Mucosa of gallbladder (tissue), 1 donor: ENCODE measurements around the gene NBEAL1. TPM values are rescaled to one million over a fixed set of nuclear protein-coding genes. Genes with fewer than 3 reads are reported as not detected.
"Not testable (repeated sequence)": the region's sequence is repeated elsewhere in the genome, so short reads cannot be mapped to it uniquely, and the experiment has no call there.

Experiments used
- DNase-seq: peaks from one replicate; pipeline ENCODE4 v3.0.0-alpha.2; 2020; ENCODE audit warnings: low spot score
- total RNA-seq: library from RNA; stranded (reverse); gene quantifications from one replicate; pipeline ENCODE4 v1.2.1, GENCODE V29; 2021
- donor health status: DM: no; HTN: no; CAD: no.

NBEAL1 gene
- total RNA-seq, 1 donor from 2014 or later, result 56.3 TPM

DNA sequence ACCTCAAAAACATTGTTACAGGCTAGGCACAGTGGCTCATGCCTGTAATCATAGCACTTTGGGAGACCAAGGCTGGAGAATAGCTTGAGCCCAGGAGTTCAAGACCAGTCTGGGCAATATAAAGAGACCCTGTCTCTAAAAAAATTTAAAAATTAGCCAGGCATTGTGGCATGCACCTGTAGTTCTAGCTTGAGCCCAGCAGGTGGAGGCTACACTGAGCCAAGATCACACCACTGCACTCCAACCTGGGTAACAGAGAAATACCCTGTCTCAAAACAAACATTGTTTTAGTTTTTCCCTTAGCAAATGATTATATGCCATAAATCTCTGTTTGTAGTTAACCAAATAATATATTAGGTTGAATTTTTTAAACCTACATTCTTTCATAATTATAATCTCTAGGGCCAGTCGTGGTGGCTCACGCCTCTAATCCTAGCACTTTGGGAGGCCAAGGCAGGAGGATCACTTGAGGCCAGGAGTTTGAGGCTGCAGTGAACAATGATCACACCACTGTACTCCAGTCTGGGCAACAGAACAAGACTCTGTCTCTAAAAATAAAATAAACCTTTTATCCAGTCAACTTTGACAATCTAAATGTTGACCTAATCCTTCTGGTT is 210.9 kb downstream of the NBEAL1 start:
- no peak for DNase-seq

DNA sequence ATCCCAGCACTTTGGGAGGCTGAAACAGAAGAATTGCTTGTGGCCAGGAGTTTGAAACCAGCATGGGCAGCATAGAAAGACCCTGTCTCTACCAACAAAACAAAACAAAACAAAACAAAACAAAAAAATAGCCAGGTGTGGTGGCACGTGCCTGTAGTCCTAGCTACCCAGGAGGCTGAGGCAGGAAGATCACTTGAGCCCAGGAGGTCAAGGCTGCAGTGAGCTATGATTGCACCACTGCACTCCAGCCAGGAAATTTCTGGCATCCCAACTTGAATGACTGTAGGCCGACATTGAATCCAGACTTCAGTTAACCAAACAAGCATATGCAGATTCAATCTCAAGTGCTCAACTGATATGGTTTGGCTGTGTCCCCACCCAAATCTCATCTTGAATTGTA is 215.0 kb downstream of the NBEAL1 start:
- not testable (repeated sequence) for DNase-seq

- no peak for DNase-seq
These were observed 222.9 kb downstream of the NBEAL1 start for GRCh38 chr2:203237346-203238238.

DNA sequence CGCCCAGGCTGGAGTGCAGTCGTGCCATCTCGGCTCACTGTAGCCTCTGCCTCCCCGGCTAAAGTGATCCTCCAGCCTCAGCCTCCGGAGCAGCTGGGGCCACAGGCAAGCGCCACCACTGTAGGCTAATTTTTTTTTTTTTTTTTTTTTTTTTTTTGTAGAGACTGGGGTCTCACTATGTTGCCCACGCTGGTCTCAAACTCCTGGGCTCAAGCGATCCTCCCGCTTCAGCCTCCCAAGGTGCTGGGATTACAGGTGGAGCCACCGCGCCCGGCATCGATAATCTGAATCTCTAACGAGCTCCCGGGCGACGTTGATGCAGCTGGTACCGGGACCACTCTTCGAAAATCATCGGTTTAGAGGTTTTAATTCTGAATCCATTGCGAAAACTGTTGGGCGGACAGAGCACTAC is 223.6 kb downstream of the NBEAL1 start:
- peak; percentile 11 for DNase-seq

DNA sequence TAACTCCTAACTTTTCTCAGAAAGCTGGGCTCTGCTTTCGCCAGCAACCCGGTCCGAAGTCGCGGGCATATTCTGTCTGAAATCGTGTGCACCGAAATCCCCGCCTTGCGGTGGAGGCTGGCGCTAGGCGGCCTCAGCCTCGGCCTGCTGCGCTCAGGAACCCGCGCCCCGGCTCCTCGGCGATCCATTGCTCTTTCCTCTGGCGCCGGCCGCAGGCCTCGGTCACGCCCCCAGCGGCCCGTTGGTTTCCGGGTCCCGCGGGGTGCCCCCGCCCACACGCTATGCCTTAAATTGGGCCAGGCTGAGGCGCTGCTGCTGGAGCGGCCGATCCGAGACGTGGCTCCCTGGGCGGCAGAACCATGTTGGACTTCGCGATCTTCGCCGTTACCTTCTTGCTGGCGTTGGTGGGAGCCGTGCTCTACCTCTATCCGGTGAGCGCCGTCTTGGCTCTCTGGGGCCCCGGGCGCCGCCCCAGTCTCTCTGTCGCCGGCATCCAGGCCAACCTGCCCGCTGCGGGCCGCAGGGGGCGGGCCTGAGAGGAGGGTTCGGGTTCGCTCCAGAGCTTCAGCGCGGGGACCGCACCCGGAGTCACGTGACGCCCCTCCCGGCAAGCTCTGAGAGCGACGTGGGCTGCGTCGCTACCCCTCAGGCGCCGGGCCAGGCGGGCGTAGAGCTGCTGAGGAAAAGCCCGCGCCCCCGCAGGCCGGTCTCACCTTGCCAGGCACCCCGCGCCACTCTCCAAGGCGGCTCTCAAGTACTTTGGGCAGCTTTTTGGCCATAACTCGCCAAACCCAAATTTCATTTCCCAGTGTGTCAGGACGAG is 224.2 kb downstream of the NBEAL1 start, which contains the start of gene CYP20A1:
CYP20A1 (plus strand) TSS at position 315 of the 823 bp plus-strand sequence; CDS start at position 360, 45 bp downstream.
- DNase-seq, result peak; percentile 97

DNA sequence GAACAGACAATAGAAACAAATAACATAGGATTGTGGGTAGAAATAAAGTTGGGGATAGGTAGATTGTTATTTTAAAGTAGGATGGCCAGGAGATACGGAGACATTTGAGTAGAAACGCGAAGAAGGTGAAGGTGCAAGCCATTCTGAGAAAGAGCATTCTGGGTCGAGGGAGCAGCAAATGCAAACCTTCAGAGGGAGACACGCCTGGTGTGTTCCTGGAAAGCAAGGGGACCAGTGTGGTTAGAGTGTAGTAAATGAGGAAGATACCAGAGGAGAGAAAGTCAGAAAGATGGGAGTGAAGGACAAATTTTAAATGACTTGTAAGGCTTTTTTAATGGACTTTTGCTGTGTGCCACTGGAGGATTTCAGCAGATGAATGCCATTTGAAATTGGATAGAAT is 225.8 kb downstream of the NBEAL1 start:
- no peak for DNase-seq

DNA sequence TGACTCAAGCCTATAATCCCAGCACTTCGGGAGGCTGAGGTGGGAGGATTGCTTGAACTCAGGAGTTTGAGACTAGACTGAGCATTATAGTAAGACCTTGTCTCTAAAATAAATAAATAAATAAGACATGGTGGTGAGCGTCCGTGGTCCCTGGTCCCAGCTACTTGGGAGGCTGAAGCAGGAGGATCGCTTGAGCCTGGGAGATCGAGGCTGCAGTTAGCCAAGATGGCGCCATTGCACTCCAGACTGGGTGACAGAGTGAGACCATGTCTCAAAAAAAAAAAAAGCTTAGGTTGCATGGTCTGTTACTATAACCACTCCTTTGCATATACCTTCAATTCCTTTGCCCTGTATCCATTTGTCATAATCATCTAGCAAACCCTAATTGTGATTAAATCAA is 227.8 kb downstream of the NBEAL1 start:
- no peak for DNase-seq

DNA sequence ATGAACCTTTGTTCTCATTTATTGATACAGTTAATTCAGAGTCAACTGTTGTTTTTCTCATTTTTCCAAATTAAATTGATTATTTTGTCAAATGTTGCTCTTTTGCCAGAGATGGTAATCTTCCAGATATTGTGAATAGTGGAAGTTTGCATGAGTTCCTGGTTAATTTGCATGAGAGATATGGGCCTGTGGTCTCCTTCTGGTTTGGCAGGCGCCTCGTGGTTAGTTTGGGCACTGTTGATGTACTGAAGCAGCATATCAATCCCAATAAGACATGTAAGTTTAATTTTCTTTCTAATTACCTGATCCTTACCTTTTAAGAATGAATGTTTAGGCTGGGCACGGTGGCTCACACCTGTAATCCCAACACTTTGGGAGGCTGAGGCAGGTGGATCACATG is 232.0 kb downstream of the NBEAL1 start:
- no peak for DNase-seq

GRCh38 chr2:203252818-203253217 is 238.1 kb downstream of the NBEAL1 start:
- DNase-seq, result no peak

DNA sequence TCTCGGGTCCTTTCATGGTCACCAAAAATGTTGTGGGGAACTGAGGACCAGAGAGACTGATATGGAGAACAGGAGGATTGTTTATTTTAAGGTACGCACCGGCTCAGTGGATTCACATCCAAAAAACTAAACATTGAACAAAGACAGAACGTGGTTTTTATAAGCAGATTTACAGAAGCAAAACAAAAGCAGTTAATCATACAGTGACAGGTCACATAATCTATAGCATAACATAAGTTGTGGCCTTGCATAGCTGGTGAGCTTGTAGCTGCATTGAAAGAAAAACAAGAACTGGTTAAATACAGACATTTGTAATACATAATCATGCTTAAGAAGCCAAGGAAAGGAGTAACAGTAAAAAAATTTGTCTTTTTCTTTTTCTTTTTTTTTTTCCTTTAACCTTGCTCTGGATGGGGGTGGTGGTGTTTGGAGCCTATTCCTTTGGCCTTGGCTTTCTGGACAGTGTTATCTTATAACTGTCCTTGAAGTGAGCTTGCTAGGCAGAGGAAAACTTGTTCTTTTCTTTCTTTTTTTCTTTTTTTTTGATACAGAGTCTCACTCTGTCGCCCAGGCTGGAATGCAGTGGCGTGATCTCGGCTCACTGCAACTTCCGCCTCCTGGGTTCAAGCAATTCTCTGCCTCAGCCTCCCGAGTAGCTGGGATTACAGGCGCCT is 238.9 kb downstream of the NBEAL1 start:
- not testable (repeated sequence) for DNase-seq

- DNase-seq, result no peak
These were observed 246.9 kb downstream of the NBEAL1 start for GRCh38 chr2:203261326-203262159.

Other genes starting within 250 kb of the NBEAL1 start
- gene ICA1L, start 143.1 kb upstream of the NBEAL1 start, total RNA-seq, result 8.9 TPM
- gene WDR12, start 103.2 kb upstream of the NBEAL1 start, total RNA-seq, result 24.4 TPM
- 9.6 TPM for gene CARF, start 102.6 kb upstream of the NBEAL1 start, total RNA-seq
- 32.5 TPM for gene CYP20A1, start 224.1 kb downstream of the NBEAL1 start, total RNA-seq